Activated T-helper 1 cell treated with Interleukin-2 at 50 U/mL for 16 hours (primary cell): ENCODE measurements around the gene ZDHHC9.

Source experiments
- DNase-seq: peaks from one replicate; pipeline ENCODE4 v3.0.0-alpha.2; 2020; ENCODE audit warnings: low read depth

The ZDHHC9 gene

DNA sequence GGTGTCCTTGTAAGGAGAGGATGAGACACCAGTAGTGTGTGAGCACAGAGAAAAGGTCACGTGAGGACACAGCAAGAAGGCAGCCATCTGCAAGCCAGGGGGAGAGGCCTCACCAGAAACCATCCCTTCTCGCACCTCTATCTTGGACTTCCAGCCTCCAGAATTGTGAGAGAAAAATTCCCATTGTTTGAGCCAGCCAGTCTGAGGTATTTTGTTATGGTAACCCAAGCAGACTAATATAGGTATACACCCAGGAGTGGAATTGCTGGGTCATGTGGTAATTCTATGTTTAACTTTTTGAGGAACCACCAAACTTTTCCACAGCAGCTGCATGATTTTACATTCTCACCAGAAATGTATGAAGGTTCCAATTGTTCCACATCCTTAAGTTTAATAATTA is 25.6 kb downstream of the ZDHHC9 start:
- DNase-seq: no peak

DNA sequence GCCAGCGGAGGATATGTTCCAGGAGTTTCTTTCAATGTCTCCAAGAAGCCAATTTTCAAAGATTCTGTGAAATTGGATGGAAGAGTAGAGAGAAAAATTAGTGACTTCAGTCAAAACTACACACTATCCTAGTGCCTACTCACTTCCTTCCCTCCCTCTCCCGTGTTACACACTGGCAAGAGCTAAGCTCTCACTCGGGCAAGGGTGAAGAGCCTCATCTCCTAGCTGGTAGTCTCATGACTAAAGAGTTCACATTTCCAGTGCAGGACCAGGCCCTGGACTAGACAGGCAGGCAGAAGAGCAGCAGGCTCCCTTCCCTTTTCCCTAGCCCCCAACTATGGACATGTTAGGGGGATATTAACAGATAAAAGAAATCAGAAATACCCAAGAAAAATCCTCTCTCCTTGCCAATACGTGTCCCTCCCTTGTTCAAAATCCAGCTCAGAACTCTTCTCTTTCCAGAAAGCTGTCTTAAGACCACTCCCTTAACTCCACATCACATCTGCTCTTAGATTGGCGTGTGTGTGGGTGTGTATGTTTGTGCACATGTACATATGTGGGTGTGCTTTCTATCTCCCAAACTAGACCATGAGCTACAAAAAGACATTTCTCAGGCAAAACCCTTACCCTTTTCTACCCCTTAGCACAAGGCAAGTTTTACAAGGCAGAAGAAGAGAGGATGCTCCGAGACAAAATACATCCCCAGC is 29.9 kb downstream of the ZDHHC9 start:
- DNase-seq: no peak

DNA sequence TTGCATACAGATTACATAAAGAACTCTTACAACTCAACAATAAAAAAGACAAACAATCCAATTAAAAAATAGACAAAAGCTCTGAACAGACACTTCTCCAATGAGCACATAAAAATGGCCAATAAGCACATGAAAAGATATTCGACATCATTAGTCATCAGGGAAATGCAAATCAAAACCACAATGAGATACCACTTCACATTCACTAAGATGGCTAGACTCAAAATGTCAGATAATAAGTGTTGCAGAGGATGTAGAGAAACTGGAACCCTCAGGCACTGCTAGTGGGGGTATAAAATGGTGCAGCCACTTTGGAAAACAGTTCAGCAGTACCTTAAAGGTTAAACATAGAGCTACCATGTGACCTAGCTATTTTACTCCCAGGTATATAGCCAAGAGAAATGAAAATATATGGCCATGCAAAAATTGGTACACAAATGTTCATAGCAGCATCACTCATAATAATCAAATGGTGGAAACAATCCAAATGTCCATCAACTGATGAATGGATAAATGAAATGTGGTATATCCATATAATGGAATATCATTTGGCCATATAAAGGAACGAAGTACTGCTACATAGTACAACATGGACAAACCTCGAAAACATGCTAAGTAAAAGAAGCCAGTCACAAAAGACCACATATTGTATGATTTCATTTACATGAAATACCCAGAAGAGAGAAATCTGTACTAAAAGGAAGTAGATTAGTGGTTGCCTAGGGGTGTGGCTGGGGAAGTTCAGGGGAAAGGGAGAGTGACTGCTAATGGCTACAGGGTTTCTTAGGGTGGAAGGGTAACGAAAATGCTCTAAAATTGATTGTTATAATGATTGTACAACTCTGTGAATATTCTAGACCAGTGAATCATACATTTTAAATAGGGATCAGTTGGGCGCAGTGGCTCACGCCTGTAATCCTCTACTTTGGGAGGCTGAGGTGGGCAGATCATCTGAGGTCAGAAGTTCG is 34.6 kb downstream of the ZDHHC9 start:
- DNase-seq: no peak

DNA sequence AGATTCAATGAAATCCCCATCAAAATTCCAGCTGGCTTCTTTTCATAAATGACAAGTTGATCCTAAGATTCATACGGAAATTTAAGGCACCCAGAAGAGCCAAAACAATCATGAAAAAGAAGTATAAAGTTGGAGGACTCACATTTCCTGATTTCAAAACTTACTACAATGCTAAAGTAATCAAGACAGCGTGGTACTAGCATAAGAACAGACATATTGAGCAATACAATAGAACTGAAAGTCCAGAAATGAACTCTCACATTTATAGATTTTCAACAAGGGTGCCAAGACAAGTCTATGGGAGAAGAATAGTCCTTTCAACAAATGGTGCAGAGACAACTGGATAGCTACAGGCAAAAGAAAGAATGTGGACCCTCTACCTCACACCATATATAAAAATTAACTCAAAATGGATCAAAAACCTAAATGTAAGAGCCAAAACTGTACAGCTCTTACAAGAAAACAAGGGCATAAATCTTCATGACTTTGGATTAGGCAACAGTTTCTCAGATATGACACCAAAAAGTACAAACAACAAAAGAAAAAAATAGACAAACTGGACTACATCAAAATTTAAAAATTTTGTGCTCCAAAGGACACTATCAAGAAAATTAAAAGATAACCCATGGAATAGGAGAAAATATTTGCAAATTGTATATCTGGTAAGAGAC is 35.4 kb downstream of the ZDHHC9 start:
- DNase-seq: no peak

DNA sequence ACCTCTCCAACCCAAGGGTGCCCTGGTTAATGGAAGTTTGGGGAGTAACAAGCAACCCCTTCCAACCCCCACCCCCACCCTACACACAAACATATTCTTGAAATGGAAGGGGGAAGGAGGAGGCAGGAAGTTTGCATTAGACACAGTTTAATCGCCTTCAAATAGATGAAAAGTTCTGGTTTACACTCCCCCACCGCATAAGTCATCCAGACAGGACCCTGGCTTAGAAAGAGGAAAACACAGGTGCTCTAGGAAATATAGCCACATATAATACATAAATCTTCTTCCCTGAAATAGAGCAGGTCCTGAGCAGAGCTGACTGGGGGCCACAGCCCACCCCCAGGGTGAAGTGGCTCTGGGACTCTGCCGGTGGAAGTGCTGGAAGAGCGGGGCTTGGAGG is 38.9 kb downstream of the ZDHHC9 start:
- no peak for DNase-seq

DNA sequence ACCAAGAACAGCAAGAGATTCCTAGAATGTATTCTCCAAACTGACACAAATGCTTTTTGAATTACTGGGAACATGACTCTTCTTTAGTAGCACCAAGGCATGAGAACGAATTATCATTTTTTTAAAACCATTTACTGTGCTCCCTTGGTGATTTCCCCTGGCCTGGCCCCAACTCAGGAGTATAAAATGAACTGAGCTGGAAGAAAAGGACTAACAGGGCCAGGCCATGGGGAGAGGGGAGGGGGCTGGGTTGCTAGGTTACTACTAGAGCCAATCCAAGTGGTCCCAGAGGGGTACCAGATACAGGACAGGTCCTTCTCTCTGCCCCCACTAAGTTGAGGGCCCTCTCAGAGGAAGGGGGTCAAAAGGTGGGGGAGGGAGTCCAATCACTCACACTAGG is 40.8 kb downstream of the ZDHHC9 start:
- no peak for DNase-seq

DNA sequence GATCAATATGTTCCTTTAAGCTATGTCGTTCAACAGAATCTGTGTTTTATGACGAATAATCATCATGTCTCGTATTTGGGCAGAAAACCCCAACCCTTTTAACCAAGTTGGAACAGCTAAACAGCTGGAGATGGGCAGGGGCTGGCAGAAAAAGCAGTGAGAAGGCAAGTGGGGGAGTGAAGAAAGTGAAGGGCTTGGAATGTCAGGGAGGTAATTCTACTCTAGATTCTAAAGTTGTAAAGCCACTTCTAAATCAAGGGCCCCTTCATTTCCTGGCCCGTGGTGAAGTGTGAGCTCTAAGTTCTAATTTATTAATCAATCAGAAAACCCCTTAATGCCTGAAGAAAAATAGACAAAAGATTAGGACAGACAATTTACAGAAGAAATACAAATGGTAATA is 43.5 kb downstream of the ZDHHC9 start:
- DNase-seq: no peak

DNA sequence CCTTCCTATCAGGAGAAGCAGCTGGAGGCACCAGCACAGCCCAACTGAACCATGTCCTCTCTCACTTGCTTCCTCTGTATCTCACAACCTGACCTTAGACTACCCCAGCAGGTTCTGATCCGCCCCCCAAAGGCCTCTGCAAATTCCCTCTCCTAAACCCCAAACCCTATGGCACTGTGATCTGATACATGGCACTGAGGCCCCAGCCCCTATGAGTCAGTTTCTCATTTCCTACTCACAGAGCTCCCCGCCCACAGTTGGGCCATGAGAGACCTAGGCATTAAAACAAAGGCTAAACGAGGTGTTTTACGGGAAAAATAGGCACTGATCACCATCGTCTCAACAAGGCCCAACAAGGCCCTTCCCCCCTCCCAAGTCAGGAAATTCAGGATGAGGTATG is 44.8 kb downstream of the ZDHHC9 start:
- DNase-seq: no peak

DNA sequence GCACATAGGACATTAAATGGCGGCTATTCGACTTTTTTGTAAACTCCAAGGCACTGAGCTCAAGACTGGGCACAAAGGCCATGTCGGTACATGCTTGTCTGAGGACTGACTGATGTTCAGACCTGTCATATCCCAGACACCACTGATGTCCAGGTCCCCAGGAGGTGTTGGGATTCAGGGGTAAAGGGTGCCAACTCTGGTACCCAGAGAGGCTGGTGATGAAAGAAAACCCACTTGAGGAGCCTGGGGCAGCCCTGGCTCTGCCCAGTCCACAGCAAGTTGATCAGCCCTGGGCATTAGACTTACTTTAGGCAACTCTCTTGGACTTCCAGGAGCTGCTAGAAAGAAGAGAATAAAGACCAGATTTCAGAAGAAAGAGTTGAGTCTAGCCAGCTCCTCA is 45.2 kb downstream of the ZDHHC9 start:
- DNase-seq: no peak

DNA sequence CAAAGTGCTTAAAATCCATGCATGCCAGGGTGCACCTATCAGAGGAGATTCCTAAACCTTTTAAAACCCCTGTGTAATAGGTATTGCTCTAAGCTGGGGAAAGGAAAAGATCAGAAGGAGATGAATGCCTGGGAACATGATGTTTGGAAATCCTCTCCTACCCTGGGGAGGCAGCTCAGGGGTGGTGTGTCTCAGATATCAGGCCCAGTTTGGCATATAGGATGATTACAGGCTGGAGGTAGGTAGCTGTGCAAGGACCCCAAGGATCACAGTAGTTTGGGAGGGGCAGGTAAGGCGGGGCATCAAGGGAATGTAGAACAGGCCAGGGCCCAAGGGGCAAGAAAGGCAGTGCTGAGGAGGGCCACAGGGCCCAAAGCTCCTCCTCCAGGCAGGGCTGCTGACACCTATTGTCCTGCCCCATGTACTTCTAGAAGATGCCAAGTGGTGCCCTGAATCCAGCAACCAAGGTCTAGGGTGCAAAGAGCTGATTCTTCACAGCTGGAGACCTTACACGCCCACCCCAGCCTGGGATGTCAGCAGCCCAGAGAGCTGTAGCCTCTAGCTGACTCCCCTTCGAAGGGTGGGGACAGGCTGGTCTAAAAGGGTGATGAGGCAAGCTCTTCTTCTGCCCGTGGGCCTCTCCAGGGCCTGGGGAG is 46.3 kb downstream of the ZDHHC9 start:
- no peak for DNase-seq

DNA sequence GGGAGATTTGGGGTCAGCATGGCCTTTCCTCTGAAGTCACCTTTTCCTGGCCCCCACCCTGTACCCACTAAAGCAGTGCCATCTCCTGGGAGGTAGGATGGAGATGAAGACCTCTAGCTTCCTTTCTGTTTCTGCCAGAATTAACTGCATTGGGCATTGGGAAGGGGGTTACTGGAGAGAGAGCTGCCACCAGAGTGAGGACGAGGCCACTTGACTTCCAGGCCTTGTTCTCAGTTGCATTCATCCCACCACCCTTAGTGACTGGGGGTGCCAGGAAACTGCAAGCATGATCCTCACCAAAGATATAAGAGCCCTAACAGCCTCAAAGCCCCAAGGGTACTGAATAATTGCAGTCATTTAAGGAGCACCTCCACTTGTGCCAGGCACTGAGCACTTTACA is 48.1 kb downstream of the ZDHHC9 start:
- DNase-seq: no peak

DNA sequence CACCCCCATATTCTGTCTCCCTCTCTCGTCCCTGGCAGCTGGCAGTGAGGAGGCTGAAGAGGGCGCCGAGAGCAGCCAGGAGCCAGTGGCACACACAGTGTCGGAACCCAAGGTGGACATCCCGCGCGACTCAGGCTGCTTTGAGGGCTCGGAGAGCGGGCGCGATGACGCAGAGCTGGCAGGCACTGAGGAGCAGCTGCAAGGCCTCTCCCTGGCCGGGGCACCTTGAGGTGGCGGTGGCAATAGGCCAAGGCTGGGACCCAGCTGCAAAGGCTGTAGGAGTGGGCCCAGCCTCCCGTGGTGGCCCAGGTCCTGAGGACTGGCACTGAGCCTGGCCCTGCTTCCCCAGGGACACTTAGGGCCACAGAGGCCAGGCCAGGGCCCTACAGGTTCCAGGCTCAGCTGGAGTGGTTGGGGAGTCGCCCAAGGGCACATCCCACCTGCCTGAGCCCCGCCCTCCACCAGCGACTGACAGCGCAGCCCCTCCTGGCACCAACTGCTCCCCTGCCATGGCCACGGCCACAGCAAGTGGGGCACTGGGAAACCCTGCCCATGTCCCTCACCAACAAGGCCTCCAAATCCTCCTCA is 50.0 kb downstream of the ZDHHC9 start:
- DNase-seq: no peak

DNA sequence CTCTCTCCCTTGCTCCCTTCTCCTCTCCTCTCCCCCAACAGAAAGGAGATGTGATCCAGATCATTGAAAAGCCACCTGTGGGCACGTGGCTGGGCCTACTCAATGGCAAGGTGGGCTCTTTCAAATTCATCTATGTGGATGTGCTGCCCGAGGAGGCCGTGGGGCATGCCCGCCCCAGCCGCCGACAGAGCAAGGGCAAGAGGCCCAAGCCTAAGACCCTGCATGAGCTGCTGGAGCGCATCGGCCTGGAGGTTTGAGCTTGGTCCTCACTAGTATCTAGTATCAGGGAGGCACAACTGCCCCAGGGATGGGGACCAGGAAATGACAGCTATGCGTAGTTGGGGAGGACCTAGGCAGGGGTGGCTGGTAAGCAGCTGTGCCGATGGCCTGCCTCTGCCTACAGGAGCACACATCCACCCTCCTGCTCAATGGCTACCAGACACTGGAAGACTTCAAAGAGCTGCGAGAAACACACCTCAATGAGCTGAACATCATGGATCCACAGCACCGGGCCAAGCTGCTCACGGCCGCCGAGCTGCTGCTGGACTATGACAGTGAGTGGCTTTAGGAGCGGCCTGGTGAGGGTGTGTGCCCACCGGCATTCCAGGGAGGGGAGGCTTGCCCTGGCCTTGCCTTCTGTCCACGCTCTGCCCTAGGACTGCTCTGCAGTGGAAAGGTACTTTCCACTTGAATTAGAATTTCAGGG is 50.9 kb downstream of the ZDHHC9 start:
- DNase-seq: no peak

DNA sequence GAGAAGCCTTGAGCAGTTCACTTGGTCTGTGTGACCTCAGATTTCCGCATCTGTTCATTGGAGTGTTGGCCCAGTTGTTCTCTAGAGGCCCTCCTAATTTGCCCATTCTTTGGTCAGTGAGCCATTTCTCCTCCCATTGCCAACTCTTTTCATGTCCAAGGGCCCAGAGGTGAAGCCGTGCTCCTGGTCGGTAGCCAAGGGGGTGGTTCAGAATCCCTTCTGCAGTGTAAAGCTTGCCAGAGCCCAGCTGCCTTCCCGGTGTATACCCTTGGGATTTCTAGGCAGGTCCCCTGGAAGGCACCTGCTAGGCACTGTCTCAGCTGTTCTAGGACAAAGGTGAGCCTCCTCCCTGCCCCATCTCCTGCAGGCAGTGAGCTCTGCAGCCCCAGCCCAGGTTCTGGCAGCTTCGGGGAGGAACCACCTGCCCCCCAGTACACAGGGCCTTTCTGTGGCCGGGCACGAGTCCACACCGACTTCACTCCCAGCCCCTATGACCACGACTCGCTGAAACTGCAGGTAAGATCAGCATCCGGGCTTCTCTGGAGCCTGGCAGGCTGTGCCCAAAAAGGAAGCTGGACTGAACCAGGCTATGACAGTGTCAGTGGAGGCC is 51.6 kb downstream of the ZDHHC9 start:
- DNase-seq: no peak

DNA sequence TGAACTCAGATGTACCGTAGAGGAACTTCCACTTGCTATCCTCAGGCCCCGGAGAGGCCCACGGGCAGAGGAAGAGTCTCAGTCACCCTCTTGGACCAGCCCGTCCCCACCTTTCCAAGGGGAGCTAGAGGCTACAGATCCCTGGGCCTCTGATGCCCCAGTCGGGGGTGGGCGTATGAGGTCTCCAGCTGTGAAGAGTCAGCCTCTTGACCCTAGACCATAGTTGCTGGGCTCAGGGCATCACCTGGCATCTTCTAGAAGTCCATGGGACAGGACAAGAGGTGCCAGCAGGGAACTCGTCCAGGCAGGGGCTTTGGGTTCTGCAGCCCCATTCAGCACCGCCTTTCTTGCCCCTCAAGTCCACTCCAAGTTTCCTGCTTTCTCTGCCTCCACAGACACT is 52.4 kb downstream of the ZDHHC9 start:
- DNase-seq: no peak

DNA sequence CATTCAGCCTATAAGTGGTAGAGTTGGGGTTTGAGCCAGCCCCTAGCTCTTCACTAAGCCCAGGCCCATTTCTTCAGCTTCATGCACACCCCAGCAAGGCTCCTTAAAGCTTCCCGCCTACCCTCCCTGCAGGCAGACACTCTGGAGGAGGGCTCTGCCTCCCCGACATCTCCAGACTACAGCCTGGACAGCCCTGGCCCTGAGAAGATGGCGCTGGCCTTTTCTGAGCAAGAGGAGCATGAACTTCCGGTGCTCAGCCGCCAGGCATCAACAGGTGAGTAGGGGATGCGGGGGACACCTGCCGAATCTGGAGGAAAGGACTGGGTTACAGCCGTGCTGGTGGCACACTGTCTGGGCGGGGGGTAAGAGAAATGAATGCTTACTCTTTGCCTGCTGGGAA is 52.9 kb downstream of the ZDHHC9 start:
- no peak for DNase-seq

DNA sequence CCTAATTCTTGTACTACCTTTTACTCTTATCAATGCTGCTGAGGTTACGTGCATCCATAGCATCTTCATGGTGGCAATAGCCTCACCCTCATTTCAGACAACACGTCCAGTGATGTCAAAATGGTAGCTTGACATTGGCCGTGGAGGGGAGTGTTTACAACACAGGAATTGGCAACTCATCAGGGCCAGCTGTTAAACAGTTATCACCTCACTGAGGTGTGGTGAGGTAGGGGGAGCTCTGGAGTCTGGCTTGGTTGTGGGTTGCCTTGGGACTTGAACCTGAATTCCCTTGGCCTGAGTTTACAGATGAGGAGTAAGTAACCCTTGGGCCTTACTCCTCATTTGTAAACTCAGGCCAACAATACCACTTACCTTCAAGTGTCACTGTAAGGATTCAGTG is 53.5 kb downstream of the ZDHHC9 start:
- DNase-seq: no peak

DNA sequence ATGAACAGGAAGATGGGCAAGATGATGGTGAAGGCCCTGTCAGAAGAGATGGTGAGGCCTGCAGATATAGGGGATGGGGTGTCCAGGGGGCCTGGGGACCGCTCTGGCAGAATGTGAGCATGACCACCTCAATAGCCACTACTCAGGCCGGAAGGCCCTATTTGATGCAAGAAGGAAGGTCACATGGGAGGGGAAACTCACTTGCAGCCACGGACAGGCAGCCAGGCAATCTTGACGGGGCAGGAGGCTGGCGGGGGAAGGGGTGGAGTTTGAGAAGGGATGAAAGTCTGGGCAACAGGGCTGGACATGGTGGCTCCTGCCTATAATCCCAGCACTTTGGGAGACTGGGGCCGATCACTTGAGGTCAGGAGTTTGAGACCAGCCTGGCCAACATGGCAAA is 55.2 kb downstream of the ZDHHC9 start:
- DNase-seq: no peak

DNA sequence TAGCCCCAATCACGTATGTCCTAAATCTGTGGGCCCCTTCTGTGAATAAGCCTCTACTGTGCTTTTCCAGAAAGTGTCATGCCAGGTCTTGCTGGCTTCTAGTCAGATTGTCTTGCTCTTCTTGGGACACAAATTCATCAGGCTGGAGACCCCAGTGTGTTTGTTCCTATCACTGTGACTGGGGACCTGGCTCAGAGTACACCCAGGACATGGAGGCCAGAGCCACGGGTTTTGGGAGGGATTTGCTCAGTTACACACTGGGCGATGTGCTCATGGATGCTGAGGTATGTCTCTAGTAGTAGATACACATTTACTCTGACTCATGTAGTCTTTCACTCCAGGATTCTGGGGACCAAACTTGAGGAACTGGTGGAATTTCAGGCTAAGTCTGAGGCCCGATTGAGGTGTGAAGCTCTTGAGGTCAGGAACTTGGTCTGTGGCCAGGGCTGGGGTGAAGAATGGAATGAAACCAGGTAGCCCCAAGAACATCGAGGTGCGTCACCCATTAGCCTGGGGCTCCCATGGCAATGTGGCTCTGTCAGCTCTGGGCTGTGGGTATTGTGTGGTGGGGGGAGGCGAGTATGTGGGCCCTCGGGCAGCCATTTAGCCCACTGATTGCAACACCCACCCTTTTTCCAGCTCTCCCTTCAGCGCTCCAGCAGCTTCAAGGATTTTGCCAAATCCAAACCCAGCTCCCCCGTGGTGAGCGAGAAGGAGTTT is 56.2 kb downstream of the ZDHHC9 start:
- no peak for DNase-seq

DNA sequence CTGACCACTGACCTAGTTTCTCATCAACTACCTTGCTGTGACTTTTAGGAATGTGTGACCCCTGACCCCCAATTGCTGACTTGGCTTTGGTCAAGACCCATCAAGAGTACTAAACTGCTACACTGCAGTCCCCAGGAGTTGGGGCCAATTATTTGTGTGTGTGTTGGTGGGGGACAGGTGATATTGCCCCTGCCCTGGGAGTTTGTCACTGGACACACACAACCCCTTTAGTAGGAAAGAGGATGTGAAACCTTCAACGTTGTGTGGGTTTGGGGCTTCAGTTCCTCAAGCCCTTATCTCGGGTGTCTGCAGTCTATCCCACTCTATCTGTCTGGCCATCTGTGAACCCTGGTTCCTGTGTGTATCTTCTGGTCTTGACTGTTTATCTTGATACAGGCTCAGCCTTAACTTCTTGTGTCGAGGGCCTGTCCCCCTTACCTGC is 57.5 kb downstream of the ZDHHC9 start:
- no peak for DNase-seq
